ENCODE results near the gene MRPL37.
"Not testable (repeated sequence)": the region's sequence is repeated elsewhere in the genome, so short reads cannot be mapped to it uniquely, and the experiment has no call there.

The MRPL37 gene

GRCh38 chr1:54199765-54200518, at the start of gene MRPL37, which contains the start of gene CYB5RL:
MRPL37 (plus strand) TSS chr1:54200167; CDS start chr1:54200244, 77 bp downstream.
CYB5RL (minus strand) TSS chr1:54200030; CDS start chr1:54195616, 4,414 bp downstream.
- DNase-seq: peak; percentile 65

GRCh38 chr1:54151013-54151412, 49.0 kb upstream of the MRPL37 start:
- DNase-seq: no peak

DNA sequence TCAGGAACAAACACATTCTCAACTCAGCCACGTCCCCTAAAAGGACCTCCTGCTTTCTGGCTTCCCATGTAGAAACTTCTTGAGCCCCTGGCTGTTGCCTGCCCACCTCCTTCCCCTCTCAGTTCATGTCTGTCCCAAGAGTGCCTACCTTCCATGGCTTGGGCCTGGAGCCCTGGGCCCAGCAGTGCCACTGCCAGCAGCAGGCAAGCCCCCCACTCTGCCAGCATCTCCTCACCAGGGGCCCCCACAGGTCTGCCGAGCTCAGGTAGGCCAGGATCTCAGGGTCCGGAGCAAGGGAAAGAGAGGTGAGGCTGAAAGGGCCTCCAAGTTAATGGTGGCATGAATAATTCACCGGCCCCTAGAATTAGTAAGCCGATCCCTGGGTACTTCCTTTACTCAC, 47.3 kb upstream of the MRPL37 start, which contains the start of gene CDCP2:
CDCP2 (minus strand) TSS at position 305 of the 400 bp plus-strand sequence; CDS start at position 227, 78 bp downstream.
- no peak for DNase-seq

DNA sequence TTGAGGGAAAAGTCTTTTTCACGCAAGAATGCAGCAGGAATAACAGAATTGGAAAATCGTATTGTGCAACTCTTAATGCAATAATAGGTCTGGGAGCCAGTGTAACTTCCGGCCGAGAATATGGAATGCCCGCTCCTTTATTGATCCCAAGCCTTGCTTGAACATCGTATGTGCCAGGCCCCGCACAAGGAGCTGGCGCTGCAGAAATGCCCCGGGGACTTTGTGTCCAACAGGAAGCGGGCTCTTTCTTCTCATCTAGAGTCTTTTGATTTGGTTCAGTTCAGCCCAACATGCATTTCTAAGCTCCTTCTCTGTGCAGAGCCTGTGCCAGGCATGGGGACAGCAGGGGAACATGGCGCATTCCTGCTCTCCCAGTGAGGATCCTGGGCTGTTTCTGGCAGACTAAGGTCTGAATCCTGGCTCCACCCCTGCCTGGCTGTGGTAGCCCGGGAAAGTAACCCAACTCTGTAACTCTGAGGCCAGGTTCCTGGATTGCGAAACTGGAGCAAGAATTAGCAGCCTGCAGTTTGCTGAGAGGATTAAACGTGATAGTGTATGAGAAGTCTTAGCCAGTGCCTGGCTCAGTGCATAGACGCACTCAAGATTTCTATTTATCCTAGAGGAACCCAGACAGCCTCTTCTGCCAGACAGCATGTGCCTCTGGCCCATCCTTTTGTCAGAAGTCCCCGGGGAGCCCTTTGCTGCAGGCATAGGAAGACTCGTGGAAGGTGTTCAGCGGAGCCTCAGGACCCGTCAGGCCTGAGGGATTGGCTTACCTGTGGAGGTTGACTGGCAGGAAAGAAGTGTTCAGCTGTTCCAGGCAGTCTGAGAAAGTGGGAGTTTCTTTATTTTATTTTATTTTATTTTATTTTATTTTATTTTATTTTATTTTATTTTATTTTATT, 46.2 kb upstream of the MRPL37 start:
- no peak for DNase-seq

- DNase-seq: no peak
These were observed 43.8 kb upstream of the MRPL37 start for GRCh38 chr1:54156201-54156600.

GRCh38 chr1:54156986-54157385, 43.0 kb upstream of the MRPL37 start:
- DNase-seq: no peak

- no peak for DNase-seq
These were observed 42.6 kb upstream of the MRPL37 start for GRCh38 chr1:54157401-54157800.

GRCh38 chr1:54158071-54158470, 41.9 kb upstream of the MRPL37 start:
- DNase-seq: no peak

DNA sequence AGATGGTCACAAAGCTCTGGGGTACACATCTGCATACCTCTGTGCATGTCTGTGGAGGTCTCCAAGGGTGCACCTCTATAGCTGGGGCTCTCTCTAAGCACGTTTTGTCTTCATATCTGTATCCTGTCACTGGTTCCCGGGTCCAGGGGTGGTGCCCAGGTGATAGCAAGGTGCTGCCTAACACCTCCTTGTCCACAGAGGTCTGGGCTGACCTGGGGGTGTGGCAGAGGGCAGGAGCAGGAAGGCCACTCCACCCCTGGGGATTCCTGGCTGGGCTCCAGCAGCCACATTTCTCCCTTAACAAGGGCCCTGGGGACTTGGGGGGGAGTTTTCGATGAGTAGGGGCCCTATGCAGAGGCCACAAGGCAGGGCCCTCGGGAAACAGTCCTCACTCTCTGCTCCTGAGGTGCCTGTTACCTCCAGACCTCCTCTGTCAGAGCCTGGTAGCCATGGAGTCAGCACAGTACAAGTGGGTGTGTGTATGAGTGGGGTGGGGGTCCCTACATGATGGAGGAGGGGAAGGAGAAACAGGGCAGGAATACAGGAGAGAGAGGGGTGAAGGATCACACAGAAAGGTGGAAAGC, 40.1 kb upstream of the MRPL37 start:
- no peak for DNase-seq

GRCh38 chr1:54160351-54160750, 39.6 kb upstream of the MRPL37 start:
- DNase-seq: no peak

DNA sequence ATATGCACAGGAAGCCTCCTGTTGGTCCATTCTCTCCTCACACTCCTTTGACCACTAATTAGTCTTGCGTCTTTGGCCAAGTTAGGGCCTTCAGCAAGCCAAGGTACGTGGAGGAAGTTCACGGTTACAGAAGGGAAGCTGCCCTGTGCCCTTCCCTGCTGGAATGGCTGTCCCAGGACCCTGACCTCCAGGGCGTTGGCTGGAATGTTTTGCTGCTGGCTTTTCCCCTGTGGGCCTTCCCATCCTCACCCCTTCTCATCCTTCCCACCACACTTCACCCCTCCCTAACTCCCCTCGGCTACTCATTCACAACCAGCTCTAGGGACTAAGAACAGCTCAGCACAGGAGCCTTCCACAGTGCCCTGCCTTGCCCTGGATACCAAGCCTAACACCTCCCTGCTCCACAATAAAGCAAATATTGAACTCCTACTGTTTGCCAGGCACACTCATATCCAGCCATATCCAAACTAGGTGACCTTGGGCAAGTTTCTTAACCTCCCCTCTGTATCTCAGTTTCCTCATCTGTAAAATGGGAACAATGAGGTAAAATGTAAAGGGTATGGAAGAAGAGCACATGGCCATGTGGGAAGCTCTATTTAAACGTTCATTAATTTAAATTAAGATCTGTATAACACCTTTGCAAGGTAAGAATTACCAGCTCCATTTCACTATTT, 38.3 kb upstream of the MRPL37 start:
- DNase-seq: no peak

GRCh38 chr1:54163051-54163450, 36.9 kb upstream of the MRPL37 start:
- DNase-seq: no peak

DNA sequence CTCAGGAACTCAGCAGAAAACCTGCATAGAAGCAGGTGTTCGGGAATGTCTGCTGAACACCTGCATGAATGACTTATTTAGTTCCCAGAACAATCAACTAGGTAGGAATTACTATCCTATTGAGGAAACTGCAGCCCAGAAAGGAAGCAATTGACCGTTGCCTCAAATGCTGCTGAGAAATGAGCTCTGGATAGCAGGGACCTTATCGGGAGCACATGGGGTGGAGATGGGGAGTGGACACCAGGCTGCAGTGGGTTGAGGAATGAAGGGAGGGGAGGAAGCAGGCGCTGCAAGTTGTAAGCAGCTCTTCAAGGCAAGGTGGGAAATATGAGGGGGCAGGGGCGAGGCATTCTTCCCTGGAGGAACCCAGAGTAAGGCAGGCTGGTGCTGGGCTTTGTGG, 36.4 kb upstream of the MRPL37 start:
- no peak for DNase-seq

DNA sequence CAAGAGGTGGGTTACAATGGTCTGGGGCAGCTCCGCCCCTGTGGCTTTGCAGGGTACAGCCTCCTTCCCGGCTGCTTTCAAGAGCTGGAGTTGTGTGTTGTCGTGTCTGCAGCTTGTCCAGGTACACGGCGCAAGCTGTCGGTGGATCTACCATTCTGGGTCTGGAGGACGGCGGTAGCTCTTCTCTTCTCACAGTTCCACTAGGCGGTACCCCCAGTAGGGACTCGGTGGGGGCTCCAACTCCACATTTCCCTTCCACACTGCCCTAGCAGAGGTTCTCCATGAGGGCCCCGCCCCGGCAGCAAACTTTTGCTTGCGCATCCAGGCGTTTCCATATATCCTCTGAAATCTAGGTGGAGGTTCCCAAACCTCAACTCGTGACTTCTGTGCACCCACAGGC, 34.8 kb upstream of the MRPL37 start:
- no peak for DNase-seq

- not testable (repeated sequence) for DNase-seq
These were observed 33.6 kb upstream of the MRPL37 start for GRCh38 chr1:54166357-54166756.

GRCh38 chr1:54167422-54168139, 32.4 kb upstream of the MRPL37 start:
- DNase-seq: no peak

- DNase-seq: no peak
These were observed 31.6 kb upstream of the MRPL37 start for GRCh38 chr1:54168206-54168965.

- DNase-seq: no peak
These were observed 30.9 kb upstream of the MRPL37 start for GRCh38 chr1:54169068-54169467.

DNA sequence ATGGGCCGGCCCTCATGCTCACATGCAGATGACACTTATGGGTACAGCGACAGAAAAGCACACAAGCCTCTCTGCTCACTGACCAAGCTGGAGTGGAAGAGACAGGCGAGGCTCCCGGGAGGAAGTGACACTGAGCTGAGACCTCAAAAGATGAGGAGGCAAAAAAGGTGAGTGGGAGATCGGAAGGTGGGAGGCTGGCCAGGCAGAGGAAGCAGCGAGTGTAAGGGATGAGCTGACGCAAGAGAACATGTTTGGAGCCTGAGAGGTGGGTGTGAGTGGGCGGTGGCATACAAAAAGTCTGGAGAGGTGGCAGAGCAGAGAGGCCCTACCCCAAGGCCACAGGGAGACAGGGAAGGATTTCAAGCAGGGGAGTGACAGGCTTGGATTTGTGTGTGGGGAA, 29.0 kb upstream of the MRPL37 start:
- DNase-seq: no peak

DNA sequence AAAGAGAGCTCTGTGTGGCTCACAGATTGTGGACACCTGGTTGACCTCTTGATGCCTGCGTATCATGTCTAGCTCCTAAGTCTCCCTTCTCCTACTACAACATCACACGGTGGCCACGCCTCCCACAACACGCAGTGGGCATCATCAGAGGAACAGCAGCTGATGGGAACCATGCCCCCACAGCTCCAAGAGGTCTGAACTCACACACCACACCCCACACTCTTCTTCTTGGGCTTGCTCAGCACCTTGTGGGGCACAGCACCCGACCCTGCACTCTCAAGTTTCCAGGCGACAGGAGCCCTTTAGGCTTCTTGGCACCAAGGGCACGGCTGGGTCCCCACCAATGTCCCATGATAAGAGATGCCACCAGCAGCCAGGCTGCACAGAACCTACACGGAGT, 28.4 kb upstream of the MRPL37 start:
- no peak for DNase-seq

All from GOT3 (cell line).